DOHH2 (cell line): Measurements from ENCODE around the gene C21orf58.

Source experiments
- H3F3A ChIP-seq: fragments of 200-600 bp; sonication (generic), shearing (Covaris generic); 2 replicates; pipeline ENCODE4 v1.6.0; 2016; ENCODE audit warnings: antibody characterized with exemption, mild to moderate bottlenecking; ENCODE audit not compliant: control insufficient read depth, insufficient read depth
- H3K27ac ChIP-seq: fragments of 200-600 bp; sonication (generic); 2 replicates; pipeline ENCODE4 v1.5.1; 2014; ENCODE audit warnings: low read depth, mild to moderate bottlenecking, low read length, moderate library complexity
- H3K27me3 ChIP-seq: fragments of 200-600 bp; sonication (generic); 2 replicates; pipeline ENCODE4 v1.6.1; 2014; ENCODE audit warnings: mild to moderate bottlenecking, low read length, mixed read lengths; ENCODE audit not compliant: control insufficient read depth
- H3K36me3 ChIP-seq: fragments of 200-600 bp; sonication (generic); 2 replicates; pipeline ENCODE4 v1.6.1; 2014; ENCODE audit warnings: mild to moderate bottlenecking, low read length, moderate library complexity, mixed read lengths; ENCODE audit not compliant: control insufficient read depth
- H3K4me1 ChIP-seq: fragments of 200-600 bp; sonication (generic); 2 replicates; pipeline ENCODE4 v1.6.1; 2014; ENCODE audit warnings: mild to moderate bottlenecking, low read length, mixed read lengths; ENCODE audit not compliant: control insufficient read depth
- H3K4me2 ChIP-seq: fragments of 200-600 bp; sonication (generic); 2 replicates; pipeline ENCODE4 v1.6.0; 2014; ENCODE audit warnings: mild to moderate bottlenecking, low read length, moderate library complexity
- H3K4me3 ChIP-seq: fragments of 200-600 bp; sonication (generic); 2 replicates; pipeline ENCODE4 v1.5.1; 2014; ENCODE audit warnings: mild to moderate bottlenecking, low read length, mixed read lengths
- H3K79me2 ChIP-seq: fragments of 200-600 bp; sonication (generic); 2 replicates; pipeline ENCODE4 v1.6.1; 2014; ENCODE audit warnings: mild to moderate bottlenecking, low read length, mixed read lengths; ENCODE audit not compliant: control insufficient read depth
- H3K9me2 ChIP-seq: fragments of 200-600 bp; sonication (generic); replicated peaks from 2 replicates; pipeline ENCODE4 v1.6.1; 2014; ENCODE audit warnings: mild to moderate bottlenecking, low read length, mixed read lengths; ENCODE audit not compliant: control insufficient read depth
- H3K9me3 ChIP-seq: fragments of 200-600 bp; sonication (generic); 2 replicates; pipeline ENCODE4 v1.6.1; 2014; ENCODE audit warnings: antibody characterized with exemption, low read length, mixed read lengths; ENCODE audit not compliant: control insufficient read depth, insufficient read depth
- H4K20me1 ChIP-seq: fragments of 200-600 bp; sonication (generic); 2 replicates; pipeline ENCODE4 v1.6.0; 2014; ENCODE audit warnings: low read depth, mild to moderate bottlenecking, antibody characterized with exemption, low read length, moderate library complexity; ENCODE audit not compliant: control insufficient read depth, insufficient read depth
- EZH2phosphoT487 ChIP-seq: fragments of 200-600 bp; sonication (generic); IDR thresholded peaks from 2 replicates; pipeline ENCODE4 v1.6.1; 2017; ENCODE audit warnings: borderline replicate concordance, mild to moderate bottlenecking, antibody characterized with exemption, low read length, moderate library complexity, mixed read lengths
- TF ChIP-seq, protein P1 (sequence below): fragments of 200-600 bp; sonication (generic); IDR thresholded peaks from one replicate; pipeline ENCODE4 v1.5.1; 2014; ENCODE audit warnings: antibody characterized with exemption, mild to moderate bottlenecking, low read depth, low read length; ENCODE audit not compliant: poor library complexity, severe bottlenecking

C21orf58 gene

DNA sequence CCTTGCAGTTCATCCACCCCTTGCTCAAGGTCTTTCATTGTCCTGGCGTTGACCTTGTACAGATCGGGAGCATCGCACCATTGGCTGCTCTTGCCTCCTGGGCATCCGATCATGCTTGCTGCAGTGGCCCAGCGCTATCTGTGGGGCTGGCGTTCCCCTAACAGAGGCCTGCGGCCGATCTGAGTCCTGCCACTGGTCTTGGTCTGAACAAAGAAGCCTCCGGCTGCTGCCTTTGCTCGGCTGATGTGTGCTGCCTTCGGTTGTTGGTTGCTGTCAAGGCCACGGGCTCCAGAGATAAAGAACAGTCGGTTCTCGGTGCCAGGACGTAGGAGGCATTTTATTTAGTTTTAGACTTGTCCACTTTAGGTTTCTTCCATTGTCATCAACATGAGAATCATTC lies 39.3 kb upstream of the C21orf58 start:
- Histone ChIP-seq H3K27ac (no peak overlapping the region), H3K79me2 (peaks cover 34% of the 10 kb centered on the region), H3K27me3 (no peaks in the 10 kb centered on the region), H3K4me2 (no peak overlapping the region), H3K36me3 (peaks cover 77% of the 10 kb centered on the region), H4K20me1 (no peaks in the 10 kb centered on the region), H3K4me1 (no peaks in the 10 kb centered on the region), H3K9me2 (no peaks in the 10 kb centered on the region), H3F3A (no peaks in the 10 kb centered on the region), H3K4me3 (no peak overlapping the region), H3K9me3 (no peaks in the 10 kb centered on the region)
- TF ChIP-seq EZH2phosphoT487, result no peak
- TF ChIP-seq, protein P1, sequence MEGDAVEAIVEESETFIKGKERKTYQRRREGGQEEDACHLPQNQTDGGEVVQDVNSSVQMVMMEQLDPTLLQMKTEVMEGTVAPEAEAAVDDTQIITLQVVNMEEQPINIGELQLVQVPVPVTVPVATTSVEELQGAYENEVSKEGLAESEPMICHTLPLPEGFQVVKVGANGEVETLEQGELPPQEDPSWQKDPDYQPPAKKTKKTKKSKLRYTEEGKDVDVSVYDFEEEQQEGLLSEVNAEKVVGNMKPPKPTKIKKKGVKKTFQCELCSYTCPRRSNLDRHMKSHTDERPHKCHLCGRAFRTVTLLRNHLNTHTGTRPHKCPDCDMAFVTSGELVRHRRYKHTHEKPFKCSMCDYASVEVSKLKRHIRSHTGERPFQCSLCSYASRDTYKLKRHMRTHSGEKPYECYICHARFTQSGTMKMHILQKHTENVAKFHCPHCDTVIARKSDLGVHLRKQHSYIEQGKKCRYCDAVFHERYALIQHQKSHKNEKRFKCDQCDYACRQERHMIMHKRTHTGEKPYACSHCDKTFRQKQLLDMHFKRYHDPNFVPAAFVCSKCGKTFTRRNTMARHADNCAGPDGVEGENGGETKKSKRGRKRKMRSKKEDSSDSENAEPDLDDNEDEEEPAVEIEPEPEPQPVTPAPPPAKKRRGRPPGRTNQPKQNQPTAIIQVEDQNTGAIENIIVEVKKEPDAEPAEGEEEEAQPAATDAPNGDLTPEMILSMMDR, result no peak

DNA sequence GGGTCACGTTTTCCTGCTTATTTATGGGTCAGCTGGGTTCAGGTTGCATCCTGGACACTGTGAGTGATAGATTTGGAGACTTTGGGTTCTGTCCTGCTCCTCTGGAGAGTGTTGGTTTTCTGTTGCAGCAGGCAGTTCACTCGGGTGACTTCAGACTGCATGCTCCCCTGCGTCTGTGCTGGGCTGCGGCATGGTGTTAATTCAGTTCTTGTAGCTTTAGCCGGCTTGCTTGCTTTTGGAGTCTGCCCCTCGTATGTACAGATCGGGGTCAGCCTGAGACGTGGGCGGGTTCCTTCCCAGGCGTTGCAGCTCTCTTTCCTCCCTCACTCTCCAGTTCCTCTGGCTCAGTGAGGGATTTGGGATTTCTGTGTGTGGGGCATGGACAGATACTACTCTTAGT lies 38.3 kb upstream of the C21orf58 start:
- Histone ChIP-seq H3K27ac (no peak overlapping the region), H3K4me1 (peaks cover 7% of the 10 kb centered on the region), H3K4me2 (no peak overlapping the region), H3K9me3 (no peaks in the 10 kb centered on the region), H3K36me3 (peaks cover 79% of the 10 kb centered on the region), H4K20me1 (no peaks in the 10 kb centered on the region), H3K4me3 (no peak overlapping the region), H3F3A (no peaks in the 10 kb centered on the region), H3K27me3 (no peaks in the 10 kb centered on the region), H3K9me2 (no peaks in the 10 kb centered on the region), H3K79me2 (peaks cover 27% of the 10 kb centered on the region)
- TF ChIP-seq EZH2phosphoT487, result no peak
- TF ChIP-seq, protein P1, result no peak

DNA sequence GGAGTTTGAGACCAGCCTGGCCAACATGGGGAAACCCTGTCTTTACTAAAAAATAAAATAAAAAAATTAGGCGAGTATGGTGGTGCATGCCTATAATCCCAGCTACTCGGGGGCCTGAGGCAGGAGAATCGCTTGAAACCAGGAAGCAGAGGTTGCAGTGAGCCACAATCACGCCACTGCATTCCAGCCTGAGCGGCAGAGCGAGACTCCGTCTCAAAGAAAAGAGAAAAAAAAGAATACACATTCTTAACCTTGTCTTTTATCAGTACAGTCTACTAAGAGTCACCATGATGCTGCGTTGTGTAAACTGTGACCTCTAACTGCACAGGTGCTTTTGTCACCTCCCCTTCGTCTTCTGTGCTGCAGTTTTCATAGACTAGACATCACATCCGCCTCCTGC lies 37.5 kb upstream of the C21orf58 start:
- Histone ChIP-seq H3K27ac (no peak overlapping the region), H3K4me2 (no peak overlapping the region), H3K4me1 (peaks cover 15% of the 10 kb centered on the region), H3K9me2 (no peaks in the 10 kb centered on the region), H3K9me3 (no peaks in the 10 kb centered on the region), H3F3A (no peaks in the 10 kb centered on the region), H3K4me3 (no peak overlapping the region), H4K20me1 (no peaks in the 10 kb centered on the region), H3K27me3 (no peaks in the 10 kb centered on the region), H3K36me3 (peaks cover 78% of the 10 kb centered on the region), H3K79me2 (peaks cover 20% of the 10 kb centered on the region)
- TF ChIP-seq EZH2phosphoT487, result no peak
- TF ChIP-seq, protein P1, result no peak

DNA sequence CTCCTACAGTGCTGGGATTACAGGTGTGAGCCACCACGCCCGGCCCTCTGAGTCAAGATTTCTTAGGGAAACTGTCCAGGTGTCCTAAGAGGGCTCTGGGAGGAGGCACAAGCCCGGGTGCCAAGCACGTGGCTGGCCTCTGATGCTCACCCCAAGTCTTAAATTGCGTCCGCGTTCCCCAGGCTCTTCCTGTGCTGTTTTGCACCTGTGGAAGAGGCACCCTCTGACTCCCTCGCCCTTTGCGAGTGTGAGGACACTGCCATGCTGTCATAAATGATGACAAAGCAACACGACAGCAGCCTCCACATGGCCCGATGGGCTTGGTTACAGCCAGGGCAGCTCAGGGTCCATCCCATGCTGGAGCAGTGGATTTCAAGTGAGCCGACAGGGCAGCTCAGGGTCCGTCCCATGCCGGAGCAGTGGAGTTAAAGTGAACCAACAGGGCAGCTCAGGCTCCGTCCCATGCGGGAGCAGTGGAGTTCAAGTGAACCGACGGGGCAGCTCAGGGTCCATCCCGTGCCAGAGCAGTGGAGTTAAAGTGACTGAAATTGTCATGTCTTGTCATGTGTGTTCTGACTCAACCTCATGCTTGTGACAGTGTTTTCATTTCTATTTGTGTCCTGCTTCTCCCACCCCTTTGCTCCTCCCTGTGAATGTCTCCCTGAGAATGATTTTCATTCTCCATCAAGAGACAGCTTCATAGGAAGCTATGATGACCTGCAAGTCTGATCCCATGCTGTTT lies 34.2 kb upstream of the C21orf58 start:
- Histone ChIP-seq H3F3A (no peaks in the 10 kb centered on the region), H3K4me1 (peaks cover 22% of the 10 kb centered on the region), H3K9me2 (no peaks in the 10 kb centered on the region), H3K36me3 (peaks cover 81% of the 10 kb centered on the region), H3K79me2 (peaks cover 12% of the 10 kb centered on the region), H3K27me3 (no peaks in the 10 kb centered on the region), H3K9me3 (no peaks in the 10 kb centered on the region), H3K4me2 (no peak overlapping the region), H4K20me1 (no peaks in the 10 kb centered on the region), H3K27ac (no peak overlapping the region), H3K4me3 (no peak overlapping the region)
- TF ChIP-seq, protein P1, result no peak
- TF ChIP-seq EZH2phosphoT487, result no peak
